HL-60 (cell line): Measurements from ENCODE around the gene UPK1A.
A peak's percentile ranks its signal among the peaks of the same experiment; 100 is the strongest.
"Not testable (repeated sequence)": the region's sequence is repeated elsewhere in the genome, so short reads cannot be mapped to it uniquely, and the experiment has no call there.

Experiments
- DNase-seq, 2 experiments: peaks; one replicate each; pipeline ENCODE4 v3.0.0-alpha.2; 2010 to 2020; ENCODE audit warnings: low read depth in 1 of 2, low spot score in 1 of 2
- H3K27ac ChIP-seq: fragments of 250-450 bp; sonication (Bioruptor Pico); replicated peaks from 2 replicates; pipeline ENCODE4 v1.5.1; 2020; ENCODE audit warnings: mild to moderate bottlenecking, moderate library complexity
- H3K27me3 ChIP-seq: fragments of 250-450 bp; sonication (Bioruptor Pico); 2 replicates; pipeline ENCODE4 v1.5.1; 2021; ENCODE audit warnings: mild to moderate bottlenecking, moderate library complexity; ENCODE audit not compliant: insufficient read depth, poor library complexity, severe bottlenecking
- H3K4me3 ChIP-seq: replicated peaks from 2 replicates; pipeline ENCODE4 v1.5.1; 2011; ENCODE audit warnings: mild to moderate bottlenecking, control low read depth, low read length; ENCODE audit not compliant: insufficient read depth
- GABPA ChIP-seq: IDR thresholded peaks from 2 replicates; pipeline ENCODE4 v1.6.1; 2012; ENCODE audit warnings: low read depth
- POLR2AphosphoS5 ChIP-seq: IDR thresholded peaks from 2 replicates; pipeline ENCODE4 v1.6.1; 2012; ENCODE audit warnings: low read depth
- SPI1 ChIP-seq: IDR thresholded peaks from 2 replicates; pipeline ENCODE4 v1.6.1; 2012; ENCODE audit warnings: low read depth, mild to moderate bottlenecking, borderline replicate concordance
- TF ChIP-seq, protein P1 (sequence below): IDR thresholded peaks from one replicate; pipeline ENCODE4 v1.5.1; 2011; ENCODE audit warnings: low read length, control low read depth, inconsistent platforms; ENCODE audit not compliant: insufficient read depth
- TF ChIP-seq, protein P2 (sequence below): IDR thresholded peaks from 2 replicates; pipeline ENCODE4 v1.6.1; 2012; ENCODE audit warnings: low read depth; ENCODE audit not compliant: insufficient replicate concordance

The UPK1A gene

DNA sequence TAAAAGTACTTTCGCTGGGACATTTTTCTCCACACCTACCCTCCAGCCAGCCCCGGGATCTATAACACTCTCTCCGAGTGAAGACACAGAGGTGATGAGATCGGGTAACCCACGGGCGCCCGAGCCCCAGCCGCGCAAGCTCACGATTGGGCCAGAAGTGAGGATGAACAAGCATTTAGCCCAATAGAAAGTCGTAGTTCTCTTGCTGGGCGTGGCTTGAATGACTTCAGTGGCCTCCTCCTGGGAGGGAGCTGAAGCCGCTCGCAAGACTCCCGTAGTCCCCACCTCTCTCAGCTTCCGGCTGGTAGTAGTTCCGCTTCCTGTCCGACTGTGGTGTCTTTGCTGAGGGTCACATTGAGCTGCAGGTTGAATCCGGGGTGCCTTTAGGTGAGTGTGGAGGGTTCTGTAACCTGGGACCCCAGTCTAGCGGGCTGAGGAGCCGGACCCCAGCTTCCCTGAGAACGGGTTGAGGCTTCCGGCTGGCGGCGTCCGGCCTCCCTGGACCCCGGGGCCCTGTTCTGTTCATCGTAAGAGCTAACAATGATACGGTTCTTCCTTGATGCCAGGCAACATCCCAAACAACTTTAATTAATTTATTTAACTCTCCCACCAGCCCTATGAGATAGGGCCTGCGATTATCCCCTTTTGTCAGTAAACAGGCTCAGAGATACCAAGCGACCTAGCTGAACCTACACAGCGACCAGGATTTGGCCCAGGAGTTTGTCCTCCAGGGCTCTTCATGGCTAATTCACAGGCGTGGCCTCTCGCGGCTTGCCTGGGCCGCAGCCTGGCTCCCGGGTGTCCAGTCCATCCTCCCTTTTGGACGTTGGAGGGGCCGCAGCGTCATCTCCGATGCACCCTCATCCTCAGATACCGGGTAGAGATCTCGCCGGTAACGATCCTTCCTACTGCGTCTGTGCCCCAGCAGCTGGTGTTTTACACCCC, 18.0 kb upstream of the UPK1A start, which contains the start of gene COX6B1:
Gene COX6B1 (plus strand): TSS at position 307 of the 945 bp plus-strand sequence. CDS start 2,921 bp downstream, outside the sequence.
- DNase-seq: peak; percentile 96 to 99
- peak within 1 kb of the TSS; percentile 96 for H3K4me3 ChIP-seq
- H3K27me3 ChIP-seq: no peaks in the 10 kb centered on the region
- TF ChIP-seq, protein P1, sequence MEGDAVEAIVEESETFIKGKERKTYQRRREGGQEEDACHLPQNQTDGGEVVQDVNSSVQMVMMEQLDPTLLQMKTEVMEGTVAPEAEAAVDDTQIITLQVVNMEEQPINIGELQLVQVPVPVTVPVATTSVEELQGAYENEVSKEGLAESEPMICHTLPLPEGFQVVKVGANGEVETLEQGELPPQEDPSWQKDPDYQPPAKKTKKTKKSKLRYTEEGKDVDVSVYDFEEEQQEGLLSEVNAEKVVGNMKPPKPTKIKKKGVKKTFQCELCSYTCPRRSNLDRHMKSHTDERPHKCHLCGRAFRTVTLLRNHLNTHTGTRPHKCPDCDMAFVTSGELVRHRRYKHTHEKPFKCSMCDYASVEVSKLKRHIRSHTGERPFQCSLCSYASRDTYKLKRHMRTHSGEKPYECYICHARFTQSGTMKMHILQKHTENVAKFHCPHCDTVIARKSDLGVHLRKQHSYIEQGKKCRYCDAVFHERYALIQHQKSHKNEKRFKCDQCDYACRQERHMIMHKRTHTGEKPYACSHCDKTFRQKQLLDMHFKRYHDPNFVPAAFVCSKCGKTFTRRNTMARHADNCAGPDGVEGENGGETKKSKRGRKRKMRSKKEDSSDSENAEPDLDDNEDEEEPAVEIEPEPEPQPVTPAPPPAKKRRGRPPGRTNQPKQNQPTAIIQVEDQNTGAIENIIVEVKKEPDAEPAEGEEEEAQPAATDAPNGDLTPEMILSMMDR: no peak
- TF ChIP-seq, protein P2, sequence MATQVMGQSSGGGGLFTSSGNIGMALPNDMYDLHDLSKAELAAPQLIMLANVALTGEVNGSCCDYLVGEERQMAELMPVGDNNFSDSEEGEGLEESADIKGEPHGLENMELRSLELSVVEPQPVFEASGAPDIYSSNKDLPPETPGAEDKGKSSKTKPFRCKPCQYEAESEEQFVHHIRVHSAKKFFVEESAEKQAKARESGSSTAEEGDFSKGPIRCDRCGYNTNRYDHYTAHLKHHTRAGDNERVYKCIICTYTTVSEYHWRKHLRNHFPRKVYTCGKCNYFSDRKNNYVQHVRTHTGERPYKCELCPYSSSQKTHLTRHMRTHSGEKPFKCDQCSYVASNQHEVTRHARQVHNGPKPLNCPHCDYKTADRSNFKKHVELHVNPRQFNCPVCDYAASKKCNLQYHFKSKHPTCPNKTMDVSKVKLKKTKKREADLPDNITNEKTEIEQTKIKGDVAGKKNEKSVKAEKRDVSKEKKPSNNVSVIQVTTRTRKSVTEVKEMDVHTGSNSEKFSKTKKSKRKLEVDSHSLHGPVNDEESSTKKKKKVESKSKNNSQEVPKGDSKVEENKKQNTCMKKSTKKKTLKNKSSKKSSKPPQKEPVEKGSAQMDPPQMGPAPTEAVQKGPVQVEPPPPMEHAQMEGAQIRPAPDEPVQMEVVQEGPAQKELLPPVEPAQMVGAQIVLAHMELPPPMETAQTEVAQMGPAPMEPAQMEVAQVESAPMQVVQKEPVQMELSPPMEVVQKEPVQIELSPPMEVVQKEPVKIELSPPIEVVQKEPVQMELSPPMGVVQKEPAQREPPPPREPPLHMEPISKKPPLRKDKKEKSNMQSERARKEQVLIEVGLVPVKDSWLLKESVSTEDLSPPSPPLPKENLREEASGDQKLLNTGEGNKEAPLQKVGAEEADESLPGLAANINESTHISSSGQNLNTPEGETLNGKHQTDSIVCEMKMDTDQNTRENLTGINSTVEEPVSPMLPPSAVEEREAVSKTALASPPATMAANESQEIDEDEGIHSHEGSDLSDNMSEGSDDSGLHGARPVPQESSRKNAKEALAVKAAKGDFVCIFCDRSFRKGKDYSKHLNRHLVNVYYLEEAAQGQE: peak; percentile 55
- TF ChIP-seq POLR2AphosphoS5: peak; percentile 87
- peak; percentile 42; the same call in 1 of the 2 replicates for TF ChIP-seq SPI1
- TF ChIP-seq GABPA: peak; percentile 94
- peak within 1 kb of the TSS; percentile 81 for H3K27ac ChIP-seq

DNA sequence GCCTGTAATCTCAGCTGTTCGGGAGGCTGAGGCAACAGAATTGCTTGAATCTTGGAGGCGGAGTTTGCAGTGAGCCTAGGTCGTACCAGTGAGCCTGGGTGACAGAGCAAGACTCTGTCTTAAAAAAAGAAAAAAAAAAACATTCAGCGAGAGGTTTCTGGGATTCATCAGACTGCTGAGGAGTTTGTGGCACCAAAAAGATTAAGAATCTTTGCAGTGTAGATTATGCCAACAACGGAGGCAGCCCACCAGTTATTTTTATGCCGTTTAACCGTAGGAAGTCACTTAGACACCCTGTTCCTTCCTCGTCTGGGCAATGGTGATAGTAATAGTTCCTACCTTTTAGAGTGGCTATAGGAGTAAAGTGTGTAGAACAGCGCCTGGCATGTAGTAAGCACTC, 15.7 kb upstream of the UPK1A start:
- no peak for DNase-seq
- TF ChIP-seq GABPA (no peak), POLR2AphosphoS5 (no peak), SPI1 (no peak)
- TF ChIP-seq, protein P1: no peak
- TF ChIP-seq, protein P2: no peak

DNA sequence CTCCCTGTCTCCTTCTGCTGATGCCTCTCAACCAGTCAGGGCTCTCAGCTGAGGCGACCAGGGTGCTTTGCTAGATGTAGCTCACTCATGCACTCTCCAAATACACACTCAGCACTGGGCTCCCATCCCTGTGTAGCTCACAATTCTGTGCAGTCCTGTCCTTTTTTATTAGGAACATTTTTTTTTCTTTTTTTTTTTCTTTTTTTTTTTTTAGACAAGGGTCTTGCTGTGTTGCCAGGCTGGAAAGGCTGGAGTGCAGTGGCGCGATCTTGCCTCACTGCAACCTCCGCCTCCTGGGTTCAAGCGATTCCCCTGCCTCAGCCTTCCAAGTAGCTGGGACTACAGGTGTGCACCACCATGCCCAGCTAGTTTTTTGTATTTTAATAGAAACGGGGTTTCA, 11.5 kb upstream of the UPK1A start:
- H3K27ac ChIP-seq, H3K4me3 ChIP-seq, H3K27me3 ChIP-seq, DNase-seq: not testable (repeated sequence)

More for the DNA sequence above, 15.7 kb upstream of the UPK1A start:
- no peaks in the 10 kb centered on the region for H3K27me3 ChIP-seq
- no peak overlapping the region for H3K4me3 ChIP-seq
- H3K27ac ChIP-seq: no peak overlapping the region

DNA sequence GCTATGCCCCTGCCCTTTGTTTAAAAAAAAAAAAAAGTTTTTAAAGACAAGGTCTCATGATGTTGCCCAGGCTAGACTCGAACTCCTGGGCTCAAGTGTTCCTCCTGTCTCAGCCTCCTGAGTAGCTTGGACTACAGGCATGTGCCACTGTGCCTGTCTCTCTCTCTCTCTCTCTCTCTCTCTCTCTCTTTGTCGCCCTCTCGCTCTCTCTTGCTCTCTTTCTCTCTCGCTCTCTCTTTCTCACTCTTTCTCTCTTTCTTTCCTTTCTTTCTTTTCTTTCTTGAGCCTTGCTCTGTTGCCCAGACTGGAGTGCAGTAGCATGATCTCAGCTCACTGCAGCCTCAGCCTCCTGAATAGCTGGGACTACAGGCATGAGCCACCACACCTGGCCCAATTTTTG, 10.7 kb upstream of the UPK1A start:
- TF ChIP-seq, protein P1: no peak
- TF ChIP-seq GABPA: no peak
- TF ChIP-seq, protein P2: no peak
- TF ChIP-seq SPI1: no peak
- no peak for TF ChIP-seq POLR2AphosphoS5
- no peaks in the 10 kb centered on the region for H3K27me3 ChIP-seq
- H3K4me3 ChIP-seq: no peak overlapping the region
- DNase-seq: no peak
- no peak overlapping the region for H3K27ac ChIP-seq
